ENCODE results near the gene TNFRSF25. TPM values are rescaled to one million over a fixed set of nuclear protein-coding genes. Genes with fewer than 3 reads are reported as not detected.

Gene TNFRSF25
- polyA plus RNA-seq, 1 of the 3 experiments (the other 2 are of a cell fraction), result 20.8 TPM

DNA sequence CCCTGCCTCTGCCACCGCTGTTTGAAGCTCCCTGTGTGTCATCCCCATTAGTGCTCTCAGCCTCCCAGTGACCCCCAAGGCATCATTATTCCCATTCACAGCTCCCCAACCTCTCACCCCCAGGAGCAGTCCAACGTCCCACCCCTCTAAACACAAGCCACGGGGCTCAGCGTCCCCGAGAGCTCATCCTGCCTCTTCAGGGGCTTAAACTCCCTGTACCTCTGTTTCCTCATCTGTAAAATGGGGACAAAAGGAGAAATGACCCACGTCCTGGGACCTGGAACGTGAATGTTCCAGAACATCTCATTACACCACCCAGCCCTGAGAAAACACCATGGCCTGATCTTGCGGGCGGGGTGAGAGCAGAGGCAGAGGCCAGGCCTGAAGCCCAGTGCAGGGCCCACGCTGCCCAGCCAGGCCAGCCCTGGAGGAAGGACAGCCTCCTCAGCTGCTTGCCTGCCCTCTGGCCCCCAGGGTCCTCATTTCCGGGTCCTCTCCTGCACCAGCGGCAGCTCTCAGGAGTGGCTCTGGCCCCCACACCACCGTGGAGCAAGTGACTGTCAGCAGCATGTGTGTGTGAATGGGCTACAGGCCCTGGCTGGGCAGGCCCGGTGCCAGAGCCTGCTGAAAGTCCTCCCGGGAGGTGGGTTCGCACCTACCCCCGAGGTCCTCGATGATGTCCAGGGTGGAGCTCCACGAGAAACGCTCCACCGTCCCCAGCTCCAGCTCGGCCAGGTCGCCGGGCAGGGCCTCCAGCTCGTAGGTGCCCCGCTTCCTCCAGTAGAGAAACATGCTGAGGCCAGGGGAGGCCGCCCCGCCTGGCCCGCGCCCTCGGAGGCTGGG is 39.6 kb upstream of the TNFRSF25 start:
- TF ChIP-seq EP300 (IDR thresholded peaks at IDR 0.05; ENCODE audit: borderline replicate concordance in 1 of 2, low read depth in 1 of 2, low read length in 1 of 2), result no peak
- Histone ChIP-seq H3K4me1 (ENCODE audit: control insufficient read depth in 1 of 2, insufficient read depth in 2 of 2, low read depth in 1 of 2, low read length in 1 of 2) (peaks cover 0 to 89% of the 10 kb centered on the region in 2 experiments; a peak in 2 of 4 replicates), H3K36me3 (replicated peaks in 1 of 2; ENCODE audit: control insufficient read depth in 1 of 2, insufficient read depth in 2 of 2, low read length in 1 of 2) (no peaks in the 10 kb centered on the region), H3K9ac (no peak overlapping the region), H3K27ac (ENCODE audit: low read depth in 2 of 2, low read length in 1 of 2) (peak overlapping the region in 1 of 2 experiments; percentile 93; a peak in 1 of 4 replicates), H3K9me3 (no peaks in the 10 kb centered on the region), H3K79me2 (ENCODE audit: insufficient read depth) (no peaks in the 10 kb centered on the region), H3K4me3 (ENCODE audit: low read depth in 2 of 2, low read length in 1 of 2) (no peak overlapping the region), H2AFZ (ENCODE audit: low read depth) (no peak overlapping the region), H3K4me2 (no peak overlapping the region), H3F3A (replicated peaks; ENCODE audit: insufficient read depth) (no peaks in the 10 kb centered on the region), H4K20me1 (ENCODE audit: insufficient read depth) (no peaks in the 10 kb centered on the region), H3K9me2 (no peaks in the 10 kb centered on the region), H3K27me3 (ENCODE audit: insufficient read depth) (no peaks in the 10 kb centered on the region)
- DNase-seq, result peak; percentile 23
- CTCF ChIA-PET, result interaction anchor here (1.8 to 17.4 kb wide), 3 partner anchors 10 to 18 kb away, joined by 8 to 211 read pairs (median 14); partner anchors contain the start of gene PLEKHG5
- WGBS (ENCODE audit: low lambda C conversion rate), result 82% methylated on average over 8 of the region's 31 CpGs
- POLR2A ChIA-PET, result no interaction called here

DNA sequence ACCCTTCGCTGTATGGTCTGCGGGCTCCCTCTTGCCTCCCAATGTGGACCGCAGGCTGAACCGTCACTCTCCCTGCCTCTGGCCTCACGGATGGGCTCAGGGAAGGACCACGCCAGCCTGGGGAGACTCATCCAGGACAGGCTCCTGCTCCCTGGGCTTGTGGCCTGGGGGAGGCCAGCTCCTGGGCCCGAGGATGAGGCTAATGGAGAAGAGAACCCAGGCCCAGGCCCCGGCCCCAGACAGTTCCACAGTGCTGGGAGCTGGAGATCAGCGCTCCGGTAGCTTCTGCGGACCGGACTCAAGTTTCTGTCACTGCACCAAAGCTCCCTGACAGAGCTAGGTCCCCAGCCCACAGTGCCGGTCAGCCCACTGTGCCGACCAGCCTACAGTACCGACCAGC is 38.9 kb upstream of the TNFRSF25 start:
- Histone ChIP-seq H3K27me3 (ENCODE audit: insufficient read depth) (no peaks in the 10 kb centered on the region), H3K27ac (ENCODE audit: low read depth in 2 of 2, low read length in 1 of 2) (no peak overlapping the region; a peak in 1 of 4 replicates), H3K4me3 (ENCODE audit: low read depth in 2 of 2, low read length in 1 of 2) (no peak overlapping the region), H3K79me2 (ENCODE audit: insufficient read depth) (no peaks in the 10 kb centered on the region), H3K4me1 (ENCODE audit: control insufficient read depth in 1 of 2, insufficient read depth in 2 of 2, low read depth in 1 of 2, low read length in 1 of 2) (peaks cover 0 to 87% of the 10 kb centered on the region in 2 experiments; a peak in 2 of 4 replicates), H3K36me3 (replicated peaks in 1 of 2; ENCODE audit: control insufficient read depth in 1 of 2, insufficient read depth in 2 of 2, low read length in 1 of 2) (no peaks in the 10 kb centered on the region), H3K9ac (no peak overlapping the region), H3K4me2 (no peak overlapping the region), H3F3A (replicated peaks; ENCODE audit: insufficient read depth) (no peaks in the 10 kb centered on the region), H2AFZ (ENCODE audit: low read depth) (no peak overlapping the region), H3K9me3 (no peaks in the 10 kb centered on the region), H4K20me1 (ENCODE audit: insufficient read depth) (no peaks in the 10 kb centered on the region), H3K9me2 (no peaks in the 10 kb centered on the region)
- 88% methylated on average over 8 of the region's 15 CpGs for WGBS (ENCODE audit: low lambda C conversion rate)
- POLR2A ChIA-PET, result no interaction called here
- no peak for DNase-seq
- TF ChIP-seq TEAD4 (IDR thresholded peaks at IDR 0.05; ENCODE audit: borderline replicate concordance, insufficient read depth) (no peak), MEF2A (IDR thresholded peaks at IDR 0.05; ENCODE audit: borderline replicate concordance, low read depth) (no peak), TAF1 (IDR thresholded peaks at IDR 0.05; ENCODE audit: borderline replicate concordance, low read depth, low read length) (no peak), YY1 (IDR thresholded peaks at IDR 0.05; ENCODE audit: low read depth) (no peak), FOXM1 (IDR thresholded peaks at IDR 0.05; ENCODE audit: low read depth) (no peak), NRF1 (IDR thresholded peaks at IDR 0.05; ENCODE audit: low read depth, low read length) (no peak), SMC3 (IDR thresholded peaks at IDR 0.05; ENCODE audit: low read depth, low read length) (no peak)
- TF ChIP-seq, protein P1, sequence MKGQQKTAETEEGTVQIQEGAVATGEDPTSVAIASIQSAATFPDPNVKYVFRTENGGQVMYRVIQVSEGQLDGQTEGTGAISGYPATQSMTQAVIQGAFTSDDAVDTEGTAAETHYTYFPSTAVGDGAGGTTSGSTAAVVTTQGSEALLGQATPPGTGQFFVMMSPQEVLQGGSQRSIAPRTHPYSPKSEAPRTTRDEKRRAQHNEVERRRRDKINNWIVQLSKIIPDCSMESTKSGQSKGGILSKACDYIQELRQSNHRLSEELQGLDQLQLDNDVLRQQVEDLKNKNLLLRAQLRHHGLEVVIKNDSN (IDR thresholded peaks at IDR 0.05; ENCODE audit: borderline replicate concordance, low read depth), result no peak
- TF ChIP-seq, protein P2, sequence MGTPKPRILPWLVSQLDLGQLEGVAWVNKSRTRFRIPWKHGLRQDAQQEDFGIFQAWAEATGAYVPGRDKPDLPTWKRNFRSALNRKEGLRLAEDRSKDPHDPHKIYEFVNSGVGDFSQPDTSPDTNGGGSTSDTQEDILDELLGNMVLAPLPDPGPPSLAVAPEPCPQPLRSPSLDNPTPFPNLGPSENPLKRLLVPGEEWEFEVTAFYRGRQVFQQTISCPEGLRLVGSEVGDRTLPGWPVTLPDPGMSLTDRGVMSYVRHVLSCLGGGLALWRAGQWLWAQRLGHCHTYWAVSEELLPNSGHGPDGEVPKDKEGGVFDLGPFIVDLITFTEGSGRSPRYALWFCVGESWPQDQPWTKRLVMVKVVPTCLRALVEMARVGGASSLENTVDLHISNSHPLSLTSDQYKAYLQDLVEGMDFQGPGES (IDR thresholded peaks at IDR 0.05; ENCODE audit: low read depth, low read length), result no peak
- CTCF ChIA-PET, result interaction anchor here (17.4 kb wide), 1 partner anchor 15 kb away, joined by 211 read pairs; the partner anchor contains the start of gene PLEKHG5
